ENCODE results near the gene NAV2.
"Not testable (repeated sequence)": the region's sequence is repeated elsewhere in the genome, so short reads cannot be mapped to it uniquely, and the experiment has no call there.

The NAV2 gene

GRCh38 chr11:20078846-20079245, 366.2 kb downstream of the NAV2 start:
- no peak for DNase-seq

- DNase-seq = no peak
These were observed 367.5 kb downstream of the NAV2 start for GRCh38 chr11:20080032-20080685.

GRCh38 chr11:20081336-20081735, 368.7 kb downstream of the NAV2 start:
- no peak for DNase-seq

- DNase-seq = not testable (repeated sequence)
These were observed 371.2 kb downstream of the NAV2 start for GRCh38 chr11:20083877-20084276.

- no peak for DNase-seq
These were observed 372.5 kb downstream of the NAV2 start for GRCh38 chr11:20084921-20085814.

- no peak for DNase-seq
These were observed 373.3 kb downstream of the NAV2 start for GRCh38 chr11:20085918-20086317.

- DNase-seq = no peak
These were observed 374.5 kb downstream of the NAV2 start for GRCh38 chr11:20087118-20087521.

GRCh38 chr11:20088397-20089225, 376.0 kb downstream of the NAV2 start:
- no peak for DNase-seq

GRCh38 chr11:20089367-20089766, 376.7 kb downstream of the NAV2 start:
- DNase-seq = no peak

- no peak for DNase-seq
These were observed 377.4 kb downstream of the NAV2 start for GRCh38 chr11:20089796-20090653.

GRCh38 chr11:20090654-20091374, 378.2 kb downstream of the NAV2 start:
- DNase-seq = no peak

- no peak for DNase-seq
These were observed 381.1 kb downstream of the NAV2 start for GRCh38 chr11:20093775-20094174.

GRCh38 chr11:20095189-20095588, 382.6 kb downstream of the NAV2 start:
- no peak for DNase-seq

- no peak for DNase-seq
These were observed 384.9 kb downstream of the NAV2 start for GRCh38 chr11:20097319-20098221.

GRCh38 chr11:20099527-20099926, 386.9 kb downstream of the NAV2 start:
- DNase-seq = no peak

GRCh38 chr11:20102397-20102796, 389.8 kb downstream of the NAV2 start:
- DNase-seq = no peak

- DNase-seq = no peak
These were observed 390.6 kb downstream of the NAV2 start for GRCh38 chr11:20103281-20103680.

- DNase-seq = no peak
These were observed 392.8 kb downstream of the NAV2 start for GRCh38 chr11:20105427-20105826.

- DNase-seq = no peak
These were observed 397.3 kb downstream of the NAV2 start for GRCh38 chr11:20109731-20110445.
